HepG2 (cell line): ENCODE measurements around the gene PELI3. TPM values are rescaled to one million over a fixed set of nuclear protein-coding genes. Genes with fewer than 3 reads are reported as not detected.
A peak's percentile ranks its signal among the peaks of the same experiment; 100 is the strongest.

Source experiments
- AFF4 ChIP-seq: sonication (generic); formaldehyde crosslinking; IDR thresholded peaks from 2 replicates; pipeline ENCODE4 v1.4.0; 2020; ENCODE audit warnings: missing genetic modification reagents
- GTF3A ChIP-seq: sonication (generic); formaldehyde crosslinking; conservative IDR thresholded peaks from 2 replicates; pipeline ENCODE4 v1.4.0; 2020; ENCODE audit warnings: mild to moderate bottlenecking, missing genetic modification reagents
- JUNB ChIP-seq: sonication (generic); formaldehyde crosslinking; IDR thresholded peaks from 2 replicates; pipeline ENCODE4 v1.8.0; 2022; ENCODE audit warnings: missing genetic modification reagents, mild to moderate bottlenecking, borderline replicate concordance
- MXI1 ChIP-seq: IDR thresholded peaks from 3 replicates; pipeline ENCODE4 v1.6.1; 2012; ENCODE audit warnings: low read depth, low read length, inconsistent platforms, borderline replicate concordance
- NFIC ChIP-seq: IDR thresholded peaks from 2 replicates; pipeline ENCODE4 v1.6.1; 2012; ENCODE audit warnings: mild to moderate bottlenecking, low read length, inconsistent platforms
- RNF2 ChIP-seq: fragments of 450-650 bp; conservative IDR thresholded peaks from 2 replicates; pipeline ENCODE4 v1.6.1; 2016; ENCODE audit warnings: low read depth
- ZFYVE20 ChIP-seq: sonication (generic); formaldehyde crosslinking; IDR thresholded peaks from 2 replicates; pipeline ENCODE4 v1.8.0; 2023; ENCODE audit warnings: low read depth, mild to moderate bottlenecking, moderate library complexity, missing genetic modification reagents, borderline replicate concordance
- ZNF264 ChIP-seq: sonication (generic); formaldehyde crosslinking; IDR thresholded peaks from 2 replicates; pipeline ENCODE4 v1.4.0; 2020; ENCODE audit warnings: missing genetic modification reagents
- ZNF383 ChIP-seq: sonication (generic); formaldehyde crosslinking; IDR thresholded peaks from 2 replicates; pipeline ENCODE4 v1.4.0; 2020; ENCODE audit warnings: missing genetic modification reagents, mild to moderate bottlenecking, borderline replicate concordance
- ZNF614 ChIP-seq: IDR thresholded peaks from 2 replicates; pipeline ENCODE4 v1.6.1; 2018; ENCODE audit warnings: missing biosample characterization, missing genetic modification reagents, inconsistent platforms, borderline replicate concordance
- ZNF746 ChIP-seq: sonication (generic); formaldehyde crosslinking; IDR thresholded peaks from 2 replicates; pipeline ENCODE4 v1.8.0; 2022; ENCODE audit warnings: mild to moderate bottlenecking, missing genetic modification reagents
- ZNF773 ChIP-seq: sonication (generic); formaldehyde crosslinking; IDR thresholded peaks from 2 replicates; pipeline ENCODE4 v1.4.0; 2020; ENCODE audit warnings: missing genetic modification reagents, borderline replicate concordance
- polyA plus RNA-seq, 8 experiments: library from polyadenylated mRNA; depleted of rRNA in 3 of 8; stranded (reverse) in 7 of 8; unstranded in 1 of 8; fragments of >200 nt; fragmentation: Illumina TruSeq in 4 of 8; extraction: Trizol in 4 of 8; gene quantifications; 2 replicates each; pipeline versions ENCODE4 v1.2.1 to v1.2.3, GENCODE V29; 2011 to 2016; ENCODE audit warnings: low read depth in 4 of 8, missing spikeins in 1 of 8, mixed read lengths in 1 of 8; ENCODE audit not compliant: insufficient read depth in 1 of 8
- total RNA-seq, 5 experiments: library from RNA; depleted of rRNA; stranded (reverse); fragments of >200 nt; fragmentation: Illumina TruSeq; extraction: Trizol; gene quantifications; 2 replicates each; pipeline ENCODE4 v1.2.3, GENCODE V29; 2016; ENCODE audit warnings: low read depth in 1 of 5
- TF ChIP-seq, protein P1 (sequence below): sonication (generic); formaldehyde crosslinking; IDR thresholded peaks from 2 replicates; pipeline ENCODE4 v1.4.0; 2020; ENCODE audit warnings: mild to moderate bottlenecking, missing genetic modification reagents, borderline replicate concordance
- TF ChIP-seq, protein P2 (sequence below): sonication (generic); formaldehyde crosslinking; IDR thresholded peaks from 2 replicates; pipeline ENCODE4 v1.4.0; 2020; ENCODE audit warnings: missing genetic modification reagents
- TF ChIP-seq, protein P3 (sequence below): sonication (generic); formaldehyde crosslinking; IDR thresholded peaks from 2 replicates; pipeline ENCODE4 v1.9.0; 2021; ENCODE audit warnings: missing genetic modification reagents, mild to moderate bottlenecking, borderline replicate concordance

Gene PELI3
- total and polyA plus RNA-seq, 2 of the 13 experiments (the other 11 are each of a cell fraction or from before 2014, with no cell fraction given) = 2.0 to 4.0 TPM

DNA sequence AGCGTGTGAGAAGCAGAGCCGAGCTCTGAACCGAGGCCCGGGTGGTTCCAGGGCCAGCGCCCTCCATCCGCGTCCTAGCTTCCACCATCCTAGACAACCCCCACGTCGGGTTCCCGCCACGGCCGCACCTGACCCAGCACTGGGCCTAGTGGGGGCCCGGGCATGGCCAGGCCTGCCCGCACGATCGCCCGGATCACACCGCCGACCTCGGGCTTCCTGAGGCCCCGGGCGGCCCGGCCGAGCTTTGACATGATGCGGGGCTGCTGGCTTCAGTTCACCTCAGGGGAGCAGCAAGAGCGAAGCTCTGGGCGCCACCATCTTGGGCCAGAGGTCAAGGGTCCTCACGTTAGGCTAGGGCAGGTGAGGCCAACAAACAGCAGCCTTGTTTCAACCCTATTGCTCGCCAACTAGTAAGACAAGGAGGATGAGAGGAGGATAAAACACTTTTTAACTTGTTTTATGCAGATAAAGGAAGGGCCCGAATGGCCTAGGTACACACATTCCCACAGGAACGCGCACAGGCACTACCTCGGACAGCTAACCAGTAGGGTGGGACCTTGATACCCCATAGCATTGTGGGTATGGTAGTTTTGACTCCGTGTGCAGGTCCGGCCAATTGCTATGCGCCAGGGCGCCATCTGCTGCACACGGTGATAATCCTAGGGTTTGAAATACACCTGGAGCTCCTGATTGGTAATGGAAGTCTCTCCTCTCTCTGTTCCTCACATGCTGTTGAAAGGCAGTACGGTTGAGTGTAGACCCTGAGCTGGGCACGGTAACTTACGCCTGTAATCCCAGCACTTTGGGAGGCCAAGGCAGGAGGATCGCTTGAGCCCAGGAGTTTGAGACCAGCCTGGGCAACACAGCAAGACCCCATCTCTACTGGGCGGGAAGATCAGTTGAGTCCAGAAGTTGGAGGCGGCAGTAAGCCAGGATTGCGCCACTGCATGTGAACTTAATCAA is 27.9 kb upstream of the PELI3 start, which contains the start of gene MRPL11 (continued):
- TF ChIP-seq, protein P1, sequence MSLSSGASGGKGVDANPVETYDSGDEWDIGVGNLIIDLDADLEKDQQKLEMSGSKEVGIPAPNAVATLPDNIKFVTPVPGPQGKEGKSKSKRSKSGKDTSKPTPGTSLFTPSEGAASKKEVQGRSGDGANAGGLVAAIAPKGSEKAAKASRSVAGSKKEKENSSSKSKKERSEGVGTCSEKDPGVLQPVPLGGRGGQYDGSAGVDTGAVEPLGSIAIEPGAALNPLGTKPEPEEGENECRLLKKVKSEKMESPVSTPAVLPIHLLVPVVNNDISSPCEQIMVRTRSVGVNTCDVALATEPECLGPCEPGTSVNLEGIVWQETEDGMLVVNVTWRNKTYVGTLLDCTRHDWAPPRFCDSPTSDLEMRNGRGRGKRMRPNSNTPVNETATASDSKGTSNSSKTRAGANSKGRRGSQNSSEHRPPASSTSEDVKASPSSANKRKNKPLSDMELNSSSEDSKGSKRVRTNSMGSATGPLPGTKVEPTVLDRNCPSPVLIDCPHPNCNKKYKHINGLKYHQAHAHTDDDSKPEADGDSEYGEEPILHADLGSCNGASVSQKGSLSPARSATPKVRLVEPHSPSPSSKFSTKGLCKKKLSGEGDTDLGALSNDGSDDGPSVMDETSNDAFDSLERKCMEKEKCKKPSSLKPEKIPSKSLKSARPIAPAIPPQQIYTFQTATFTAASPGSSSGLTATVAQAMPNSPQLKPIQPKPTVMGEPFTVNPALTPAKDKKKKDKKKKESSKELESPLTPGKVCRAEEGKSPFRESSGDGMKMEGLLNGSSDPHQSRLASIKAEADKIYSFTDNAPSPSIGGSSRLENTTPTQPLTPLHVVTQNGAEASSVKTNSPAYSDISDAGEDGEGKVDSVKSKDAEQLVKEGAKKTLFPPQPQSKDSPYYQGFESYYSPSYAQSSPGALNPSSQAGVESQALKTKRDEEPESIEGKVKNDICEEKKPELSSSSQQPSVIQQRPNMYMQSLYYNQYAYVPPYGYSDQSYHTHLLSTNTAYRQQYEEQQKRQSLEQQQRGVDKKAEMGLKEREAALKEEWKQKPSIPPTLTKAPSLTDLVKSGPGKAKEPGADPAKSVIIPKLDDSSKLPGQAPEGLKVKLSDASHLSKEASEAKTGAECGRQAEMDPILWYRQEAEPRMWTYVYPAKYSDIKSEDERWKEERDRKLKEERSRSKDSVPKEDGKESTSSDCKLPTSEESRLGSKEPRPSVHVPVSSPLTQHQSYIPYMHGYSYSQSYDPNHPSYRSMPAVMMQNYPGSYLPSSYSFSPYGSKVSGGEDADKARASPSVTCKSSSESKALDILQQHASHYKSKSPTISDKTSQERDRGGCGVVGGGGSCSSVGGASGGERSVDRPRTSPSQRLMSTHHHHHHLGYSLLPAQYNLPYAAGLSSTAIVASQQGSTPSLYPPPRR (CRISPR knock-in tag) = no peak
- TF ChIP-seq ZNF773 (CRISPR knock-in tag) = peak; percentile 78; the same call in 1 of the 2 replicates
- TF ChIP-seq GTF3A = no peak
- no peak for TF ChIP-seq ZNF746
- no peak for TF ChIP-seq ZNF383 (CRISPR knock-in tag)
- TF ChIP-seq MXI1 = peak; percentile 11; the same call in 2 of the 3 replicates
- no peak; the same call in 1 of the 2 replicates for TF ChIP-seq RNF2
- TF ChIP-seq, protein P2, sequence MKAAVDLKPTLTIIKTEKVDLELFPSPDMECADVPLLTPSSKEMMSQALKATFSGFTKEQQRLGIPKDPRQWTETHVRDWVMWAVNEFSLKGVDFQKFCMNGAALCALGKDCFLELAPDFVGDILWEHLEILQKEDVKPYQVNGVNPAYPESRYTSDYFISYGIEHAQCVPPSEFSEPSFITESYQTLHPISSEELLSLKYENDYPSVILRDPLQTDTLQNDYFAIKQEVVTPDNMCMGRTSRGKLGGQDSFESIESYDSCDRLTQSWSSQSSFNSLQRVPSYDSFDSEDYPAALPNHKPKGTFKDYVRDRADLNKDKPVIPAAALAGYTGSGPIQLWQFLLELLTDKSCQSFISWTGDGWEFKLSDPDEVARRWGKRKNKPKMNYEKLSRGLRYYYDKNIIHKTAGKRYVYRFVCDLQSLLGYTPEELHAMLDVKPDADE (CRISPR knock-in tag) = no peak
- TF ChIP-seq, protein P3, sequence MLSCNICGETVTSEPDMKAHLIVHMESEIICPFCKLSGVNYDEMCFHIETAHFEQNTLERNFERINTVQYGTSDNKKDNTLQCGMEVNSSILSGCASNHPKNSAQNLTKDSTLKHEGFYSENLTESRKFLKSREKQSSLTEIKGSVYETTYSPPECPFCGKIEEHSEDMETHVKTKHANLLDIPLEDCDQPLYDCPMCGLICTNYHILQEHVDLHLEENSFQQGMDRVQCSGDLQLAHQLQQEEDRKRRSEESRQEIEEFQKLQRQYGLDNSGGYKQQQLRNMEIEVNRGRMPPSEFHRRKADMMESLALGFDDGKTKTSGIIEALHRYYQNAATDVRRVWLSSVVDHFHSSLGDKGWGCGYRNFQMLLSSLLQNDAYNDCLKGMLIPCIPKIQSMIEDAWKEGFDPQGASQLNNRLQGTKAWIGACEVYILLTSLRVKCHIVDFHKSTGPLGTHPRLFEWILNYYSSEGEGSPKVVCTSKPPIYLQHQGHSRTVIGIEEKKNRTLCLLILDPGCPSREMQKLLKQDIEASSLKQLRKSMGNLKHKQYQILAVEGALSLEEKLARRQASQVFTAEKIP (CRISPR knock-in tag) = no peak
- TF ChIP-seq ZNF614 = no peak; the same call in 1 of the 2 replicates
- no peak for TF ChIP-seq JUNB (CRISPR knock-in tag)
- TF ChIP-seq AFF4 (CRISPR knock-in tag) = no peak
- TF ChIP-seq NFIC = no peak
- no peak for TF ChIP-seq ZNF264 (CRISPR knock-in tag)
- TF ChIP-seq ZFYVE20 (CRISPR knock-in tag) = no peak
